H1 (cell line): ENCODE results near the gene SYT17. TPM values are rescaled to one million over a fixed set of nuclear protein-coding genes. Genes with fewer than 3 reads are reported as not detected.

Source experiments
- CTCF ChIA-PET: fragments of 300-600 bp; sonication (Branson Sonifier 250); formaldehyde crosslinking; loops from one replicate; lab custom pipeline; 2021; ENCODE audit not compliant: partially characterized antibody; lab: Charles Lee
- POLR2A ChIA-PET: fragments of 300-600 bp; sonication (Branson Sonifier 250); formaldehyde crosslinking; loops from one replicate; lab custom pipeline; 2021; ENCODE audit warnings: inconsistent platforms; ENCODE audit not compliant: partially characterized antibody; lab: Charles Lee
- DNase-seq, 2 experiments: peaks; one replicate each; pipeline versions ENCODE4 v3.0.0 to v3.0.0-alpha.2; 2010 to 2022; ENCODE audit warnings: low spot score in 2 of 2, low read depth in 1 of 2, mixed read lengths in 1 of 2
- FAIRE-seq: peaks from 2 replicates; lab custom pipeline; 2011; peaks lifted over from hg19 to GRCh38; lab: Jason Lieb, UNC
- H2AFZ ChIP-seq: 2 replicates; pipeline ENCODE4 v1.8.1; 2012; ENCODE audit warnings: low read length, inconsistent platforms
- H2AK5ac ChIP-seq: 2 replicates; pipeline ENCODE4 v1.6.1; 2013; ENCODE audit warnings: low read depth, low read length
- H2BK120ac ChIP-seq: replicated peaks from 2 replicates; pipeline ENCODE3; 2013; ENCODE audit warnings: low read depth, low read length, inconsistent platforms
- H2BK12ac ChIP-seq: 2 replicates; pipeline ENCODE4 v1.6.1; 2013; ENCODE audit warnings: low read depth, low read length
- H2BK15ac ChIP-seq: 2 replicates; pipeline ENCODE4 v1.6.1; 2013; ENCODE audit warnings: low read length
- H2BK20ac ChIP-seq: 2 replicates; pipeline ENCODE4 v1.6.1; 2013; ENCODE audit warnings: low read length
- H2BK5ac ChIP-seq: 2 replicates; pipeline ENCODE4 v1.6.1; 2013; ENCODE audit warnings: low read depth, low read length
- H3K14ac ChIP-seq: 2 replicates; pipeline ENCODE4 v1.6.1; 2013; ENCODE audit warnings: inconsistent platforms; ENCODE audit not compliant: insufficient read length
- H3K18ac ChIP-seq: 2 replicates; pipeline ENCODE4 v1.6.1; 2013; ENCODE audit warnings: low read length; ENCODE audit errors: extremely low read depth
- H3K23ac ChIP-seq: 2 replicates; pipeline ENCODE4 v1.6.1; 2013; ENCODE audit warnings: inconsistent platforms; ENCODE audit not compliant: insufficient read length
- H3K23me2 ChIP-seq: 2 replicates; pipeline ENCODE4 v1.6.1; 2013; ENCODE audit warnings: low read depth, low read length
- H3K27ac ChIP-seq: 2 replicates; pipeline ENCODE4 v1.6.1; 2011; ENCODE audit warnings: low read depth, low read length, inconsistent platforms
- H3K27me3 ChIP-seq, 4 experiments: replicated peaks in 1 of 4; 1 replicate in 1 of 4; 2 replicates in 3 of 4; pipeline versions ENCODE4 v1.6.1 to v1.8.1; 2011 to 2013; ENCODE audit warnings: low read length in 3 of 4, mild to moderate bottlenecking in 3 of 4, inconsistent platforms in 2 of 4, mixed read lengths in 2 of 4, moderate library complexity in 1 of 4; ENCODE audit not compliant: control insufficient read depth in 3 of 4, insufficient read depth in 3 of 4; ENCODE audit errors: extremely low read depth in 1 of 4
- H3K36me3 ChIP-seq, 4 experiments: 2 replicates each; pipeline versions ENCODE4 v1.6.1 to v1.8.1; 2011 to 2013; ENCODE audit warnings: mild to moderate bottlenecking in 4 of 4, low read length in 3 of 4, moderate library complexity in 2 of 4, control low read depth in 1 of 4, inconsistent platforms in 1 of 4; ENCODE audit not compliant: insufficient read depth in 4 of 4, control insufficient read depth in 2 of 4
- H3K4ac ChIP-seq: replicated peaks from 2 replicates; pipeline ENCODE3; 2013; ENCODE audit warnings: low read length, low read depth, mixed read lengths, inconsistent platforms; ENCODE audit not compliant: insufficient read length
- H3K4me1 ChIP-seq, 4 experiments: replicated peaks in 1 of 4; 1 replicate in 1 of 4; 2 replicates in 3 of 4; pipeline versions ENCODE4 v1.6.1 to v1.8.1; 2011 to 2013; ENCODE audit warnings: low read length in 3 of 4, inconsistent platforms in 2 of 4, mixed read lengths in 1 of 4; ENCODE audit not compliant: insufficient read depth in 4 of 4, control insufficient read depth in 3 of 4
- H3K4me2 ChIP-seq, 2 experiments: 2 replicates each; pipeline versions ENCODE4 v1.6.1 to v1.8.1; 2011 to 2013; ENCODE audit warnings: low read depth in 2 of 2, low read length in 2 of 2, control low read depth in 1 of 2, inconsistent platforms in 1 of 2, mild to moderate bottlenecking in 1 of 2; ENCODE audit not compliant: insufficient read depth in 1 of 2
- H3K4me3 ChIP-seq, 4 experiments: fragments of 200-600, 300-600 bp in 1 of 4; sonication (generic), shearing (Covaris generic), sonication (Bioruptor Twin) in 1 of 4; 2 replicates each; pipeline versions ENCODE4 v1.5.1 to v1.8.1; 2011 to 2016; ENCODE audit warnings: low read length in 4 of 4, low read depth in 3 of 4, control low read depth in 2 of 4, inconsistent platforms in 2 of 4, mild to moderate bottlenecking in 2 of 4, mixed read lengths in 1 of 4, moderate library complexity in 1 of 4; ENCODE audit not compliant: insufficient read depth in 2 of 4; ENCODE audit errors: extremely low read depth in 1 of 4
- H3K56ac ChIP-seq: replicated peaks from 2 replicates; pipeline ENCODE3; 2013; ENCODE audit warnings: low read depth, mild to moderate bottlenecking, mixed read lengths, low read length, inconsistent platforms; ENCODE audit not compliant: insufficient read length
- H3K79me1 ChIP-seq: 2 replicates; pipeline ENCODE4 v1.6.1; 2013; ENCODE audit warnings: low read depth, low read length, control low read depth
- H3K79me2 ChIP-seq, 2 experiments: 2 replicates each; pipeline versions ENCODE4 v1.6.1 to v1.8.1; 2012 to 2013; ENCODE audit warnings: low read length in 2 of 2, mild to moderate bottlenecking in 2 of 2, inconsistent platforms in 1 of 2; ENCODE audit not compliant: insufficient read depth in 2 of 2, control insufficient read depth in 1 of 2
- H3K9ac ChIP-seq, 4 experiments: replicated peaks in 1 of 4; 1 replicate in 1 of 4; 2 replicates in 3 of 4; pipeline versions ENCODE4 v1.6.1 to v1.8.1; 2011 to 2013; ENCODE audit warnings: low read depth in 3 of 4, low read length in 3 of 4, control low read depth in 2 of 4, mild to moderate bottlenecking in 2 of 4, moderate library complexity in 2 of 4, inconsistent platforms in 1 of 4; ENCODE audit errors: extremely low read depth in 1 of 4
- H3K9me3 ChIP-seq, 2 experiments: 2 replicates each; pipeline versions ENCODE4 v1.6.1 to v1.8.1; 2012 to 2013; ENCODE audit warnings: mild to moderate bottlenecking in 2 of 2, moderate library complexity in 2 of 2, control low read depth in 1 of 2, inconsistent platforms in 1 of 2, low read depth in 1 of 2, low read length in 1 of 2, mixed read lengths in 1 of 2; ENCODE audit not compliant: insufficient read depth in 2 of 2
- H4K20me1 ChIP-seq, 2 experiments: replicated peaks in 1 of 2; 2 replicates each; pipeline versions ENCODE3 to v1.8.1; 2011 to 2013; ENCODE audit warnings: inconsistent platforms in 2 of 2, low read length in 2 of 2, mild to moderate bottlenecking in 1 of 2; ENCODE audit not compliant: insufficient read depth in 2 of 2, control insufficient read depth in 1 of 2
- H4K5ac ChIP-seq: 2 replicates; pipeline ENCODE4 v1.6.1; 2013; ENCODE audit warnings: low read length, low read depth, mixed read lengths, inconsistent platforms; ENCODE audit not compliant: insufficient read length
- H4K8ac ChIP-seq: 2 replicates; pipeline ENCODE4 v1.8.0; 2013; ENCODE audit warnings: mild to moderate bottlenecking, moderate library complexity, low read length, inconsistent platforms; ENCODE audit not compliant: insufficient read depth; ENCODE audit errors: extremely low read depth
- H4K91ac ChIP-seq: replicated peaks from 2 replicates; pipeline ENCODE3; 2013; ENCODE audit warnings: low read length, mixed read lengths, inconsistent platforms; ENCODE audit not compliant: insufficient read length
- CHD1 ChIP-seq: IDR thresholded peaks from 2 replicates; pipeline ENCODE4 v1.6.1; 2012; ENCODE audit warnings: low read depth, low read length, improper control_type of control experiment
- EGR1 ChIP-seq: IDR thresholded peaks from 2 replicates; pipeline ENCODE4 v1.6.1; 2011; ENCODE audit warnings: low read depth, low read length, borderline replicate concordance
- GTF2F1 ChIP-seq: IDR thresholded peaks from 2 replicates; pipeline ENCODE4 v1.6.1; 2012; ENCODE audit warnings: low read depth, low read length, improper control_type of control experiment, borderline replicate concordance
- MAFK ChIP-seq: IDR thresholded peaks from 2 replicates; pipeline ENCODE4 v1.6.1; 2012; ENCODE audit warnings: low read depth, mild to moderate bottlenecking, improper control_type of control experiment, low read length
- POU5F1 ChIP-seq: IDR thresholded peaks from 2 replicates; pipeline ENCODE4 v1.6.1; 2011; ENCODE audit warnings: low read depth, mild to moderate bottlenecking, low read length, moderate library complexity
- RXRA ChIP-seq: IDR thresholded peaks from 2 replicates; pipeline ENCODE4 v1.6.1; 2011; ENCODE audit warnings: low read depth, mild to moderate bottlenecking, low read length, moderate library complexity; ENCODE audit not compliant: insufficient read depth
- SAP30 ChIP-seq: fragments of 300-600 bp; sonication (generic); IDR thresholded peaks from 2 replicates; pipeline ENCODE4 v1.7.1; 2012; ENCODE audit warnings: low read length, moderate library complexity, mild to moderate bottlenecking, inconsistent platforms; ENCODE audit not compliant: insufficient read depth, insufficient replicate concordance
- SIN3A ChIP-seq, 2 experiments: IDR thresholded peaks in 1 of 2; conservative IDR thresholded peaks in 1 of 2; 2 replicates each; pipeline ENCODE4 v1.6.1; 2011 to 2012; ENCODE audit warnings: low read length in 2 of 2, improper control_type of control experiment in 1 of 2, low read depth in 1 of 2, mild to moderate bottlenecking in 1 of 2
- SIX5 ChIP-seq: IDR thresholded peaks from 2 replicates; pipeline ENCODE4 v1.6.1; 2011; ENCODE audit warnings: mild to moderate bottlenecking, low read depth, low read length
- SP1 ChIP-seq: IDR thresholded peaks from 2 replicates; pipeline ENCODE4 v1.6.1; 2011; ENCODE audit warnings: low read depth, low read length
- SP2 ChIP-seq: IDR thresholded peaks from 2 replicates; pipeline ENCODE4 v1.6.1; 2012; ENCODE audit warnings: mild to moderate bottlenecking, low read length, inconsistent platforms
- SP4 ChIP-seq: IDR thresholded peaks from 2 replicates; pipeline ENCODE4 v1.6.1; 2012; ENCODE audit warnings: low read length, inconsistent platforms
- SUZ12 ChIP-seq: fragments of 200-600 bp; sonication (generic); IDR thresholded peaks from 2 replicates; pipeline ENCODE4 v1.6.1; 2012; ENCODE audit warnings: mild to moderate bottlenecking, inconsistent platforms, low read length, moderate library complexity, mixed read lengths
- WGBS, 2 experiments: shearing (Covaris generic) in 1 of 2; methylation state at CpG; one replicate each; pipeline versions ENCODE4 v1.1.6 to v1.1.7; 2013 to 2015; ENCODE audit warnings: low lambda C conversion rate in 2 of 2, mixed read lengths in 2 of 2, inconsistent platforms in 1 of 2, low coverage in 1 of 2, missing lambda C conversion rate in 1 of 2; ENCODE audit not compliant: insufficient replicate concordance in 2 of 2, insufficient coverage in 1 of 2, insufficient read length in 1 of 2; ENCODE audit errors: extremely low coverage in 1 of 2, missing lambda C conversion rate in 1 of 2; 5-methylcytosine and 5-hydroxymethylcytosine counted together
- polyA plus RNA-seq, 7 experiments: library from polyadenylated mRNA; depleted of rRNA in 3 of 7; stranded (reverse) in 5 of 7; unstranded in 2 of 7; fragments of >200 nt in 5 of 7; fragments of 200-250 nt in 2 of 7; gene quantifications; 1 replicate in 5 of 7; 2 replicates in 1 of 7; 4 replicates in 1 of 7; pipeline versions ENCODE4 v1.2.1 to v1.2.3, GENCODE V29; 2011 to 2013; ENCODE audit warnings: missing spikeins in 2 of 7, mixed read lengths in 2 of 7
- total RNA-seq: library from RNA; stranded (reverse); fragmentation: NEBNext Ultra II Directional; extraction: Animal tissue kit (Norgen Biotek cat#: 25700); gene quantifications from 2 replicates; pipeline ENCODE4 v1.2.1, GENCODE V29; 2021

SYT17 gene
- total and polyA plus RNA-seq, 2 of the 8 experiments (the other 6 are each of a cell fraction or from before 2014, with no cell fraction given) = 5.8 to 18.1 TPM

DNA sequence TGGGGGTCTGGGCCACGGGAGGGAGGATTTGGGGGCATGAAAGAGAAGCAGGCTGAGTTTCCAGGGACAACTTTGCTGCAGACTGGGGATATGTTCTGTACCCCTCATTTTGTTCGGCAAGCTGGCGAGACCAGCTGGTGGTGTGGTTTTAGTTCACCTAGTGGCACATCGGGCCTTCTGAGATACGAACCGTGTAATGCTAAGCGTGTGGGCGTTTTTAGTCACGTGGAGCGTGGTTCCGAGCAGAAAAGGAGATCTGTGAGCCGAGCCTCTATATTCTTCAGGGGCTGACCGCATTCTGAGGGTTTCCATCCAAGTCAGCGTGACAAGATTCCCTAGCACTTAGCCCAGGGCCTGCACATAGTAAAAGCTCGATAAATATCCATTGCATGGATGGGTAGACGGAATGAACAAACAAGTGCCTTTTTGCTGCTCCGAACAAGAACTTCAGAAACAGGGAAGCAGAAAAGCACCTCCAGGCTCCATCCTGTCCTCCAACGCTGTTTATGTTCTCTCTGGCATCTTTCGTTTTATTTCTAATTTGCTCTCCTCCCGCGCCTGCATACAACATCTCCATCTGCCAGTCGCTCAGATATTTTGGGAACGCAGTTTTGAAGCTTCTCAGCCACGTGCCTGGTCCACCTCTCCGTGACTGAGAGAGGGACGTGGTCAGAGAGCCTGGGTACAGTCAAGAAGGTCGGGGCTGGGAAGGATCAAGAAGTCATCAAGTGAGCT lies 5.8 kb downstream of the SYT17 start:
- Histone ChIP-seq H3K9ac (no peak overlapping the region), H2AFZ (no peak overlapping the region), H2BK5ac (no peak overlapping the region), H4K20me1 (no peaks in the 10 kb centered on the region), H3K4me1 (peaks cover 0 to 2% (median 2%) of the 10 kb centered on the region in 4 experiments; a peak in 2 of 7 replicates), H4K5ac (no peak overlapping the region), H4K91ac (no peak overlapping the region), H3K27me3 (peaks cover 0 to 18% (median 13%) of the 10 kb centered on the region in 4 experiments; a peak in 5 of 7 replicates), H2BK20ac (no peak overlapping the region), H3K4ac (no peak overlapping the region), H3K4me2 (no peak overlapping the region), H3K27ac (no peak overlapping the region), H4K8ac (no peak overlapping the region), H3K36me3 (no peaks in the 10 kb centered on the region), H3K79me2 (no peaks in the 10 kb centered on the region), H3K9me3 (no peaks in the 10 kb centered on the region), H2BK15ac (no peak overlapping the region), H3K14ac (no peak overlapping the region), H3K23me2 (no peaks in the 10 kb centered on the region; the same call in 1 of the 2 replicates), H2BK12ac (no peak overlapping the region), H3K4me3 (no peak overlapping the region), H3K79me1 (no peaks in the 10 kb centered on the region), H2BK120ac (no peak overlapping the region), H3K56ac (no peak overlapping the region), H3K23ac (no peak overlapping the region), H2AK5ac (no peak overlapping the region), H3K18ac (no peak overlapping the region)
- DNase-seq = no peak
- ChIA-PET CTCF (interaction anchor here (0.8 to 1.5 kb wide), 3 partner anchors 9 to 50 kb away, joined by 3 to 4 read pairs (median 3); no protein-coding TSS in a partner anchor), POLR2A (interaction anchor here (0.6 kb wide), 1 partner anchor 305 kb away, joined by 3 read pairs; no protein-coding TSS in a partner anchor)
- no peak for FAIRE-seq
- 88% methylated on average over 27 of the region's 27 CpGs; no CpG with 5 or more reads in 1 of the 2 experiments for WGBS, 2 experiments
- TF ChIP-seq SIX5 (no peak), GTF2F1 (no peak), SAP30 (no peak), RXRA (no peak), POU5F1 (no peak), MAFK (no peak), CHD1 (no peak), EGR1 (no peak), SUZ12 (no peak), SIN3A (conservative IDR thresholded peaks at IDR 0.05 in 1 of 2, IDR thresholded peaks at IDR 0.05 in 1 of 2; ENCODE audit: low read depth in 1 of 2, low read length in 2 of 2) (no peak), SP4 (no peak), SP1 (no peak), SP2 (no peak)
